IMR-90 (cell line): ENCODE results near the gene DNAJB2. TPM values are rescaled to one million over a fixed set of nuclear protein-coding genes. Genes with fewer than 3 reads are reported as not detected.

Source experiments
- ATAC-seq: fragments of 200-7000 bp; cut with Tn5 transposase; 2 replicates; pipeline ENCODE4 v1.9.1; 2020; ENCODE audit warnings: low read depth, mild to moderate bottlenecking, moderate library complexity
- BruUV-seq: library from RNA; stranded (reverse); fragments of 400-500 nt; replicated peaks from 2 replicates; lab custom pipeline; 2021; lab: Mats Ljungman, UMichigan
- CTCF ChIA-PET: fragments of 300-600 bp; formaldehyde crosslinking; extraction: SDS; loops from one replicate; lab custom pipeline; 2021; ENCODE audit warnings: antibody characterized with exemption; lab: Yijun Ruan, JAX
- POLR2A ChIA-PET: fragments of 300-600 bp; sonication (Branson Sonifier 250); formaldehyde crosslinking; loops from one replicate; lab custom pipeline; 2022; ENCODE audit warnings: antibody characterized with exemption; ENCODE audit not compliant: unreplicated experiment; lab: Charles Lee
- DNase-seq: peaks from one replicate; pipeline ENCODE4 v3.0.0; 2013
- H2AFZ ChIP-seq: replicated peaks from 2 replicates; pipeline ENCODE3; 2013; ENCODE audit warnings: low read length, mild to moderate bottlenecking; ENCODE audit not compliant: poor library complexity
- H2AK5ac ChIP-seq: 2 replicates; pipeline ENCODE4 v1.6.1; 2013; ENCODE audit warnings: low read depth, low read length, inconsistent platforms
- H2AK9ac ChIP-seq: replicated peaks from 2 replicates; pipeline ENCODE3; 2013; ENCODE audit warnings: mild to moderate bottlenecking, low read depth, low read length, moderate library complexity; ENCODE audit not compliant: poor library complexity
- H2BK120ac ChIP-seq: 2 replicates; pipeline ENCODE4 v1.6.1; 2013; ENCODE audit warnings: low read depth, low read length, inconsistent platforms
- H2BK15ac ChIP-seq: 3 replicates; pipeline ENCODE4 v1.6.1; 2013; ENCODE audit warnings: low read depth, low read length, inconsistent platforms
- H2BK20ac ChIP-seq: 2 replicates; pipeline ENCODE4 v1.6.1; 2013; ENCODE audit warnings: low read depth, mild to moderate bottlenecking, inconsistent platforms, low read length, moderate library complexity
- H2BK5ac ChIP-seq: 2 replicates; pipeline ENCODE4 v1.6.1; 2013; ENCODE audit warnings: mild to moderate bottlenecking, low read depth, low read length, inconsistent platforms; ENCODE audit not compliant: poor library complexity, severe bottlenecking
- H3K14ac ChIP-seq: replicated peaks from 2 replicates; pipeline ENCODE4 v1.6.1; 2013; ENCODE audit warnings: low read depth, low read length, inconsistent platforms
- H3K18ac ChIP-seq: 2 replicates; pipeline ENCODE4 v1.6.1; 2013; ENCODE audit warnings: low read depth, low read length, control low read depth
- H3K23ac ChIP-seq: 2 replicates; pipeline ENCODE4 v1.6.1; 2013; ENCODE audit warnings: low read depth, low read length, inconsistent platforms
- H3K27ac ChIP-seq: 2 replicates; pipeline ENCODE4 v1.5.1; 2013; ENCODE audit warnings: mild to moderate bottlenecking, control low read depth, low read length; ENCODE audit not compliant: insufficient read depth
- H3K27me3 ChIP-seq: 2 replicates; pipeline ENCODE4 v1.6.1; 2013; ENCODE audit warnings: low read length; ENCODE audit not compliant: control insufficient read depth, insufficient read depth
- H3K36me3 ChIP-seq: 2 replicates; pipeline ENCODE4 v1.6.1; 2013; ENCODE audit warnings: low read length, mixed read lengths; ENCODE audit not compliant: control insufficient read depth, insufficient read depth
- H3K4ac ChIP-seq: 2 replicates; pipeline ENCODE4 v1.6.1; 2013; ENCODE audit warnings: low read depth, low read length, inconsistent platforms
- H3K4me1 ChIP-seq: 2 replicates; pipeline ENCODE4 v1.6.1; 2013; ENCODE audit warnings: low read length, mixed read lengths; ENCODE audit not compliant: control insufficient read depth, insufficient read depth
- H3K4me2 ChIP-seq: 2 replicates; pipeline ENCODE4 v1.6.1; 2013; ENCODE audit warnings: low read depth, mild to moderate bottlenecking, control low read depth, low read length, moderate library complexity
- H3K4me3 ChIP-seq: 2 replicates; pipeline ENCODE4 v1.5.1; 2013; ENCODE audit warnings: low read depth, mild to moderate bottlenecking, control low read depth, low read length, moderate library complexity; ENCODE audit not compliant: insufficient read depth
- H3K56ac ChIP-seq: 2 replicates; pipeline ENCODE4 v1.6.1; 2013; ENCODE audit warnings: low read length, inconsistent platforms; ENCODE audit not compliant: insufficient read depth; ENCODE audit errors: extremely low read depth
- H3K79me1 ChIP-seq, 2 experiments: 2 replicates each; pipeline ENCODE4 v1.6.1; 2013; ENCODE audit warnings: low read length in 2 of 2, inconsistent platforms in 1 of 2, low read depth in 1 of 2
- H3K9ac ChIP-seq: 2 replicates; pipeline ENCODE4 v1.6.1; 2013; ENCODE audit warnings: low read depth, low read length, control low read depth
- H3K9me1 ChIP-seq: 2 replicates; pipeline ENCODE4 v1.6.1; 2013; ENCODE audit warnings: low read length, inconsistent platforms; ENCODE audit not compliant: insufficient read depth
- H3K9me3 ChIP-seq: 2 replicates; pipeline ENCODE4 v1.6.1; 2013; ENCODE audit warnings: low read length; ENCODE audit not compliant: control insufficient read depth, insufficient read depth
- H4K20me1 ChIP-seq: 2 replicates; pipeline ENCODE4 v1.6.1; 2013; ENCODE audit warnings: low read length, inconsistent platforms; ENCODE audit not compliant: insufficient read depth
- H4K5ac ChIP-seq: 2 replicates; pipeline ENCODE4 v1.6.1; 2013; ENCODE audit warnings: mild to moderate bottlenecking, low read depth, low read length, control low read depth
- H4K8ac ChIP-seq, 2 experiments: 2 replicates each; pipeline ENCODE4 v1.6.1; 2013; ENCODE audit warnings: low read depth in 2 of 2, low read length in 2 of 2, control low read depth in 1 of 2, inconsistent platforms in 1 of 2
- H4K91ac ChIP-seq: 2 replicates; pipeline ENCODE4 v1.6.1; 2013; ENCODE audit warnings: low read depth, low read length, inconsistent platforms; ENCODE audit not compliant: insufficient read depth
- BHLHE40 ChIP-seq: fragments of 150-350 bp; IDR thresholded peaks from 2 replicates; pipeline ENCODE4 v1.6.1; 2016; ENCODE audit warnings: mild to moderate bottlenecking, low read depth, low read length
- MAFK ChIP-seq: IDR thresholded peaks from 2 replicates; pipeline ENCODE4 v1.6.1; 2012; ENCODE audit warnings: low read depth, low read length, improper control_type of control experiment
- MXI1 ChIP-seq: IDR thresholded peaks from 2 replicates; pipeline ENCODE4 v1.6.1; 2012; ENCODE audit warnings: low read depth, mild to moderate bottlenecking, low read length, moderate library complexity, borderline replicate concordance
- POLR2A ChIP-seq: IDR thresholded peaks from 2 replicates; pipeline ENCODE4 v1.6.1; 2012; ENCODE audit warnings: mild to moderate bottlenecking, low read depth, low read length
- SMC3 ChIP-seq: fragments of 150-350 bp; IDR thresholded peaks from 2 replicates; pipeline ENCODE4 v1.6.1; 2016; ENCODE audit warnings: low read depth, mild to moderate bottlenecking, antibody characterized with exemption, low read length, moderate library complexity
- WGBS, 2 experiments: methylation state at CpG; one replicate each; pipeline versions ENCODE4 v1.1.5 to v1.1.7; 2013; ENCODE audit warnings: missing lambda C conversion rate in 2 of 2; ENCODE audit not compliant: insufficient read length in 1 of 2; ENCODE audit errors: extremely low coverage in 2 of 2; 5-methylcytosine and 5-hydroxymethylcytosine counted together
- dilution Hi-C: fragments of 300-500 bp; cut with HindIII; formaldehyde crosslinking; loops from one replicate; pipeline ENCODE4 v1.14.3; 2018; ENCODE audit warnings: low sequenced_read_pairs; ENCODE audit not compliant: unreplicated experiment
- in situ Hi-C: fragments of 300-500 bp; cut with MboI; formaldehyde crosslinking; loops from 3 replicates; pipeline ENCODE4 v1.14.3; 2019; ENCODE audit warnings: low sequenced_read_pairs, inconsistent platforms, mixed read lengths
- intact Hi-C: fragments of 100-400 bp; cut with micrococcal nuclease; formaldehyde crosslinking; loops from 2 replicates; pipeline ENCODE4 v1.10.0; 2022
- polyA plus RNA-seq, 3 experiments: library from polyadenylated mRNA; depleted of rRNA; stranded (reverse); fragments of >200 nt; gene quantifications; 2 replicates each; pipeline ENCODE4 v1.2.3, GENCODE V29; 2012; ENCODE audit warnings: low replicate concordance in 1 of 3
- total RNA-seq: library from RNA; depleted of rRNA; stranded (reverse); fragments of >200 nt; gene quantifications from 2 replicates; pipeline ENCODE4 v1.2.3, GENCODE V29; 2012

Gene DNAJB2
- total and polyA plus RNA-seq, 2 of the 4 experiments (the other 2 are of a cell fraction) = 30.6 to 45.8 TPM

DNA sequence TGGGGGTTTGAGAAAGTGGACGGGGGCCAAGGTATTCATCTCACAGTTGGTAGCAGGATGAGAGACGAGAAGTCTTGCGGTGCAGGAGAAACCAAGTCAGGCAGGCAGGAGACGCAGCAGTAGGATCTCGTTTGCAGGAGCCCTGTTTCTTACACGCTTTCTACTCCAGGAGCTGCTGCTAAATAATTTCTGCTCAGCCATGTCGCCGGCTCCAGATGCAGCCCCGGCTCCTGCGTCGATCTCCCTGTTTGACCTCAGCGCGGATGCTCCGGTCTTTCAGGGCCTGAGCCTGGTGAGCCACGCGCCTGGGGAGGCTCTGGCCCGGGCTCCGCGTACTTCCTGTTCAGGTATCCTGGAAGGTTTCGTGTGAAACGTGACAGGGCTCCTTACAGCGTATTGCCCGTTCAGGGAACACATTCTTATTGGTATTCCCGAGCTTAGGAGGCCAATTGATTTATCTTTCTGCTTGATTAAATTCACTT lies 49.1 kb upstream of the DNAJB2 start:
- H2AFZ ChIP-seq = peak overlapping the region; percentile 99
- intact Hi-C loops = loop anchor here (2.0 kb wide), 1 partner anchor 59 kb away; no protein-coding TSS in a partner anchor
- H3K79me1 ChIP-seq = peaks cover 46 to 55% of the 10 kb centered on the region in 2 experiments
- dilution Hi-C loops = no loop called here
- peak overlapping the region; percentile 23; the same call in 1 of the 2 replicates for H2BK120ac ChIP-seq
- peak overlapping the region; percentile 78 for H3K56ac ChIP-seq
- H2BK20ac ChIP-seq = no peak overlapping the region
- in situ Hi-C loops = no loop called here
- peak overlapping the region; percentile 84 for H4K91ac ChIP-seq
- ATAC-seq = peak; percentile 5; the same call in 1 of the 2 replicates
- peaks cover 8% of the 10 kb centered on the region; the same call in 1 of the 2 replicates for H3K9me1 ChIP-seq
- H3K4me1 ChIP-seq = peaks cover 5% of the 10 kb centered on the region
- H3K9me3 ChIP-seq = no peaks in the 10 kb centered on the region
- H2AK5ac ChIP-seq = peak overlapping the region; percentile 50; the same call in 1 of the 2 replicates
- peak overlapping the region; percentile 49 for H2BK5ac ChIP-seq
- H3K9ac ChIP-seq = peak overlapping the region; percentile 74
- peak overlapping the region; percentile 92 for H2AK9ac ChIP-seq
- peak overlapping the region; percentile 40 for H3K27ac ChIP-seq
- H3K14ac ChIP-seq = peak overlapping the region; percentile 79
- no peaks in the 10 kb centered on the region for H3K27me3 ChIP-seq
- ChIA-PET POLR2A (no interaction called here), CTCF (interaction anchor here (0.6 to 1.3 kb wide), 2 partner anchors 61 to 65 kb away, joined by 3 to 8 read pairs; no protein-coding TSS in a partner anchor)
- peak overlapping the region; percentile 73 for H3K4ac ChIP-seq
- H3K36me3 ChIP-seq = peaks cover 35% of the 10 kb centered on the region
- H3K18ac ChIP-seq = peak overlapping the region; percentile 14; the same call in 1 of the 2 replicates
- no peaks in the 10 kb centered on the region for H4K20me1 ChIP-seq
- 1% methylated on average over 14 of the region's 24 CpGs; no CpG with 5 or more reads in 1 of the 2 experiments for WGBS, 2 experiments
- H3K4me2 ChIP-seq = peak overlapping the region; percentile 80
- H4K5ac ChIP-seq = peak overlapping the region; percentile 51; the same call in 1 of the 2 replicates
- H4K8ac ChIP-seq = peak overlapping the region; percentile 38 to 86
- 0 out of 2 replicates have a peak, but pooled peaks have one; percentile 6 for TF ChIP-seq SMC3
- TF ChIP-seq MXI1 = peak; percentile 62; the same call in 1 of the 2 replicates
- TF ChIP-seq BHLHE40 = peak; percentile 46; the same call in 1 of the 2 replicates
- TF ChIP-seq MAFK = no peak
- peak; percentile 61; the same call in 1 of the 2 replicates for TF ChIP-seq POLR2A
- BruUV-seq = no TSS peak
- H3K23ac ChIP-seq = peak overlapping the region; percentile 72
- H2BK15ac ChIP-seq = no peak overlapping the region
- peak; percentile 55 for DNase-seq
- peak overlapping the region; percentile 77 for H3K4me3 ChIP-seq
